Nephron progenitor cell (in vitro differentiated cells): Measurements from ENCODE around the gene MAPK8IP2.
A peak's percentile ranks its signal among the peaks of the same experiment; 100 is the strongest.

Experiments used
- DNase-seq: peaks from one replicate; pipeline ENCODE4 v3.0.0; 2021
- H3K27ac Mint-ChIP-seq: 2 replicates; pipeline ENCODE4 v1.8.0; 2021; ENCODE audit warnings: mild to moderate bottlenecking, moderate library complexity, mixed read lengths
- H3K27me3 Mint-ChIP-seq: 2 replicates; pipeline ENCODE4 v1.8.0; 2021; ENCODE audit warnings: mild to moderate bottlenecking, low read depth, mixed read lengths; ENCODE audit not compliant: poor library complexity
- H3K36me3 Mint-ChIP-seq: 2 replicates; pipeline ENCODE4 v1.8.0; 2021; ENCODE audit warnings: low read depth, mixed read lengths
- H3K4me1 Mint-ChIP-seq: 2 replicates; pipeline ENCODE4 v1.8.0; 2021; ENCODE audit warnings: mixed read lengths
- H3K4me3 Mint-ChIP-seq: 2 replicates; pipeline ENCODE4 v1.8.0; 2021; ENCODE audit warnings: mild to moderate bottlenecking, moderate library complexity, mixed read lengths
- H3K9me3 Mint-ChIP-seq: 2 replicates; pipeline ENCODE4 v1.8.0; 2021; ENCODE audit warnings: mild to moderate bottlenecking, moderate library complexity, mixed read lengths
- TF ChIP-seq, protein P1 (sequence below): fragments of 200-600 bp; sonication (generic); IDR thresholded peaks from 2 replicates; pipeline ENCODE4 v1.5.0; 2021; ENCODE audit warnings: antibody characterized with exemption

MAPK8IP2 gene

GRCh38 chr22:50625568-50626313, 25.1 kb downstream of the MAPK8IP2 start:
- Mint-ChIP-seq H3K4me3 (no peak overlapping the region), H3K27ac (no peak overlapping the region), H3K27me3 (no peaks in the 10 kb centered on the region), H3K4me1 (peaks cover 59% of the 10 kb centered on the region), H3K9me3 (no peaks in the 10 kb centered on the region), H3K36me3 (no peaks in the 10 kb centered on the region)
- TF ChIP-seq, protein P1, sequence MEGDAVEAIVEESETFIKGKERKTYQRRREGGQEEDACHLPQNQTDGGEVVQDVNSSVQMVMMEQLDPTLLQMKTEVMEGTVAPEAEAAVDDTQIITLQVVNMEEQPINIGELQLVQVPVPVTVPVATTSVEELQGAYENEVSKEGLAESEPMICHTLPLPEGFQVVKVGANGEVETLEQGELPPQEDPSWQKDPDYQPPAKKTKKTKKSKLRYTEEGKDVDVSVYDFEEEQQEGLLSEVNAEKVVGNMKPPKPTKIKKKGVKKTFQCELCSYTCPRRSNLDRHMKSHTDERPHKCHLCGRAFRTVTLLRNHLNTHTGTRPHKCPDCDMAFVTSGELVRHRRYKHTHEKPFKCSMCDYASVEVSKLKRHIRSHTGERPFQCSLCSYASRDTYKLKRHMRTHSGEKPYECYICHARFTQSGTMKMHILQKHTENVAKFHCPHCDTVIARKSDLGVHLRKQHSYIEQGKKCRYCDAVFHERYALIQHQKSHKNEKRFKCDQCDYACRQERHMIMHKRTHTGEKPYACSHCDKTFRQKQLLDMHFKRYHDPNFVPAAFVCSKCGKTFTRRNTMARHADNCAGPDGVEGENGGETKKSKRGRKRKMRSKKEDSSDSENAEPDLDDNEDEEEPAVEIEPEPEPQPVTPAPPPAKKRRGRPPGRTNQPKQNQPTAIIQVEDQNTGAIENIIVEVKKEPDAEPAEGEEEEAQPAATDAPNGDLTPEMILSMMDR: no peak
- DNase-seq: no peak

- no peak overlapping the region for H3K27ac Mint-ChIP-seq
- no peaks in the 10 kb centered on the region for H3K27me3 Mint-ChIP-seq
- peak overlapping the region; percentile 63 for H3K4me3 Mint-ChIP-seq
- no peaks in the 10 kb centered on the region for H3K9me3 Mint-ChIP-seq
- no peak for DNase-seq
- TF ChIP-seq, protein P1: peak; percentile 12
- H3K4me1 Mint-ChIP-seq: peaks cover 56% of the 10 kb centered on the region
- H3K36me3 Mint-ChIP-seq: no peaks in the 10 kb centered on the region
Measured at GRCh38 chr22:50626314-50626849, 25.8 kb downstream of the MAPK8IP2 start.

GRCh38 chr22:50626850-50627641, 26.5 kb downstream of the MAPK8IP2 start:
- no peak overlapping the region for H3K27ac Mint-ChIP-seq
- no peak for DNase-seq

DNA sequence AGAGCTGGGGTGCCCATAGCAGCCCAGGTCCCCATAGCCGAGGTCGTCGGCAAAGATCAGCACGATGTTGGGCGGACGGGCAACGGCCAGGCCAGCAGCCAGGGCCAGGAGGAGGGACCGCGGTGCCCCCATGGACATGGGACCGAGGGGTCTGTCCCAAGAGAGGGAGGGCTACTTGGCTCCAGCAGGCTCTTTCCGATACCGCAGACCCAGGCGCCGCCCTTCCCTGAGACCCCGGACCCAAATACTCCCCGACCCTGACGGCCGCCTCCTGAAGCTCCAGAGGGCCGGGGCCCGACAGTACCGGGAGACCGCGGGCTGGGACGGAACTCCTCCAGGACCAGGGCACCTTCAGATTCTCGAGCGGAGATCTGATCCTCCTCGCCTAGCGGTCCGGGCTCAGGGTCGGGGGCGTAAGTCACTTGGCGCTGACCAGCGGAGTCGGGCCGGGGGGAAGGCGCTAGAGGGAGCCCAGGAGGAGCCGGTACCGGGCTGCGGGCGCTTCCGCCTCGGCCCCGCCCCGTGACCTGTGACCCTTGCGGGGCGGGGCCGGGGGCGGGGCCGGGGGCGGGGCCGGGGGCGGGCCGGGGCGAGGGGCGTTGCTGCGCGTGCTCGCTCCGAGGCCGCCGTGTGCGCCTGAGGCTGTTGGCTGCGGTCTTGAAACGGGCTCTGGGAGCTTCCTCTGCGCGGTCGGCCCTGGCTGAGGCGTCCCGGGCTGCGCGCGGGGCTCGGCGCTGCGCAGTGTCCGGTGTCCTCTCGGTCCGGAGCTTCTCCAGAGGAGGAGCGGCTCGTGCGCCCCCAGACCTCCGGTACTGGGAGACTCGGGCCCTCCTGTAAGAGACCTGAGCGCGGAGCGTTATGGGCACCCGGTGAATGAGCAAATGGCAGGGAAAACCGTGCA, 27.3 kb downstream of the MAPK8IP2 start, which contains the start of gene ARSA:
Gene ARSA, minus strand, starts transcription at position 511 of the 901 bp plus-strand sequence. Its CDS starts 373 bp downstream, at position 138.
- no peaks in the 10 kb centered on the region for H3K36me3 Mint-ChIP-seq
- H3K4me1 Mint-ChIP-seq: peaks cover 48% of the 10 kb centered on the region
- no peaks in the 10 kb centered on the region for H3K27me3 Mint-ChIP-seq
- H3K4me3 Mint-ChIP-seq: peak within 1 kb of the TSS; percentile 96
- no peaks in the 10 kb centered on the region for H3K9me3 Mint-ChIP-seq
- H3K27ac Mint-ChIP-seq: peak within 1 kb of the TSS; percentile 28
- DNase-seq: peak; percentile 83
- TF ChIP-seq, protein P1: no peak

More at GRCh38 chr22:50626850-50627641, 26.5 kb downstream of the MAPK8IP2 start:
- no peaks in the 10 kb centered on the region for H3K27me3 Mint-ChIP-seq
- no peaks in the 10 kb centered on the region for H3K36me3 Mint-ChIP-seq
- TF ChIP-seq, protein P1: no peak
- H3K9me3 Mint-ChIP-seq: no peaks in the 10 kb centered on the region
- peaks cover 56% of the 10 kb centered on the region for H3K4me1 Mint-ChIP-seq
- peak overlapping the region; percentile 80 for H3K4me3 Mint-ChIP-seq

GRCh38 chr22:50628543-50629134, 28.0 kb downstream of the MAPK8IP2 start:
- Mint-ChIP-seq H3K27me3 (no peaks in the 10 kb centered on the region), H3K4me3 (peak overlapping the region; percentile 96), H3K27ac (peak overlapping the region; percentile 28), H3K9me3 (no peaks in the 10 kb centered on the region), H3K4me1 (peaks cover 47% of the 10 kb centered on the region), H3K36me3 (no peaks in the 10 kb centered on the region)
- no peak for DNase-seq
- TF ChIP-seq, protein P1: no peak
